ENCODE data around the gene LIMS2.

Gene LIMS2

DNA sequence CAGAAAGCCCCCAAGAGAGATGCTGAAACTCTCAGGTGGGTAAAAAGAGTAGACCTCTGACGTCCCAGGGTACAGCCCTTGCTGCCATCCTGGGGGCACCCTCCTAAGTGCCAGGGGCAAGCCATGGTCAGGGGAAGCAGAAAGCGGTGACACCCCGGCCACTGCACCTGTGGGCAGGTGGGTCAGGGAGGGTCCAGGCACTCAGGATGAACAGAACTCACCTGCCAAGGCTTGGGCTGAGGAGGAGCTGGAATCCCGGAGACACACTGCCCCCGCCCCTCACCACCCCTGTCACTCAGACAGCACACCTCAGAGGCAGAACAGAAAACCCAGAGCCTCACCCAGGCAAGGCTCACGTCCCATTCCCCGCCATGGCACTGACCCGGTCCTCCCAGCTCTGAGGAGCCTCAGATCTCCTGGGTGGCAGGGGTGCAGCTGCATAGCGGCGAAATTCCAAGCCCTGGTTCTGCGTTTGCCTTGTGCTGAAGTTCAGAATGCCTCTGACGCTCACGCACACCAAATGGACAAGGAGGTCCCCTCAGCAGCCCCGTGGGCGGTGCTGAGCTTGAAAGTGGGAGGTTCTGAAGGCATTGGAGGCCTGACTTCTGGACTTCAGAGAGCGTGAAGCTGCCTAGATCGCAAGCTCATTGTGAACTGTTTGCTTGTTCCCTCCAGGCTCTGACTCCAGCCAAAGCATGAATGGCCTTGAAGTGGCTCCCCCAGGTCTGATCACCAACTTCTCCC lies 25.1 kb downstream of the LIMS2 start:
- no peak overlapping the region for H3K27ac ChIP-seq
- TF ChIP-seq, protein P1, sequence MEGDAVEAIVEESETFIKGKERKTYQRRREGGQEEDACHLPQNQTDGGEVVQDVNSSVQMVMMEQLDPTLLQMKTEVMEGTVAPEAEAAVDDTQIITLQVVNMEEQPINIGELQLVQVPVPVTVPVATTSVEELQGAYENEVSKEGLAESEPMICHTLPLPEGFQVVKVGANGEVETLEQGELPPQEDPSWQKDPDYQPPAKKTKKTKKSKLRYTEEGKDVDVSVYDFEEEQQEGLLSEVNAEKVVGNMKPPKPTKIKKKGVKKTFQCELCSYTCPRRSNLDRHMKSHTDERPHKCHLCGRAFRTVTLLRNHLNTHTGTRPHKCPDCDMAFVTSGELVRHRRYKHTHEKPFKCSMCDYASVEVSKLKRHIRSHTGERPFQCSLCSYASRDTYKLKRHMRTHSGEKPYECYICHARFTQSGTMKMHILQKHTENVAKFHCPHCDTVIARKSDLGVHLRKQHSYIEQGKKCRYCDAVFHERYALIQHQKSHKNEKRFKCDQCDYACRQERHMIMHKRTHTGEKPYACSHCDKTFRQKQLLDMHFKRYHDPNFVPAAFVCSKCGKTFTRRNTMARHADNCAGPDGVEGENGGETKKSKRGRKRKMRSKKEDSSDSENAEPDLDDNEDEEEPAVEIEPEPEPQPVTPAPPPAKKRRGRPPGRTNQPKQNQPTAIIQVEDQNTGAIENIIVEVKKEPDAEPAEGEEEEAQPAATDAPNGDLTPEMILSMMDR (conservative IDR thresholded peaks at IDR 0.05), result peak; percentile 42

DNA sequence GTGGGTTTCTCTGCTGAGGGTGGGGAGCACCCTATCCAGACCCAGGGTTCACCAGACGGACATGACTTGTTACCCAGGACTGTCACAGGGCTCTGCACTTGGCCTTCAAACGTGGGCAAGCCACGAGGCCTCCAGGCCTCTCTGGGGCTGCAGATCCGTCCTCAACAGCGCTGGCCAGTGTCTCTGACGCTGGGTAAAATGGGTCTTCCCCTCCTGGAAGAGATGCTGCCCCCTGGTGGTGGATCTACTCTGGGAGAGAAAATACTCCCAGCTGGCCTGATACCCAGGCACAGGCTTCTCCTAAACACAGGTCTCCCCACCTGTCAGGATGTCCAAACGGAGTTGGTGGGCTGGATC lies 25.7 kb downstream of the LIMS2 start:
- peak overlapping the region; percentile 31; the same call in 1 of the 2 replicates for H3K27ac ChIP-seq
- TF ChIP-seq, protein P1 (conservative IDR thresholded peaks at IDR 0.05), result peak; percentile 89

DNA sequence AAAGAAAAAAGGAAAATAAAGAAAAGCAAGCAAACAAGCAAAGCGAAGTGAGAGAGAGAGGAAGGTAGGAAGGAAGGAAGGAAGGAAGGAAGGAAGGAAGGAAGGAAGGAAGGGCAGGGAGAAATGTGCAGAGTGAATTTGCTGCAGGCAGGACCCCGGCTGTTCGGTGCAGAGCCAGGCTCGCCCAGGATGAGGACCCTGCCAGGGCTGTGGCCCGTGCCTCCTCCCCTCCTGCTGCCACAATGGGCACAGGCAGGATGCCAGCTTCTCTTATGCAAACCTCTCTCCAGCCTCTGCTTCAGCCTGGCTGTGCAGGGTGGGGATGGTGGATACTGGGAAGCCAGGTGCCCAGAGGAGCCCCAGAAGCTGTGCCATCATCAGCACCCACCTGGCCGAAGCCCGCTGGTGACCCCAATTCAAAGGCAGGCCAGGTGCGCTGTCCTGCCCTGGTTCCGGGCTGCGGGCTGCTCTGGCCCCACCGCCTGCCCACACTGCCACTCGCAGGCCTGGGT lies 26.2 kb downstream of the LIMS2 start:
- peak overlapping the region; percentile 31; the same call in 1 of the 2 replicates for H3K27ac ChIP-seq
- TF ChIP-seq, protein P1 (conservative IDR thresholded peaks at IDR 0.05), result no peak

DNA sequence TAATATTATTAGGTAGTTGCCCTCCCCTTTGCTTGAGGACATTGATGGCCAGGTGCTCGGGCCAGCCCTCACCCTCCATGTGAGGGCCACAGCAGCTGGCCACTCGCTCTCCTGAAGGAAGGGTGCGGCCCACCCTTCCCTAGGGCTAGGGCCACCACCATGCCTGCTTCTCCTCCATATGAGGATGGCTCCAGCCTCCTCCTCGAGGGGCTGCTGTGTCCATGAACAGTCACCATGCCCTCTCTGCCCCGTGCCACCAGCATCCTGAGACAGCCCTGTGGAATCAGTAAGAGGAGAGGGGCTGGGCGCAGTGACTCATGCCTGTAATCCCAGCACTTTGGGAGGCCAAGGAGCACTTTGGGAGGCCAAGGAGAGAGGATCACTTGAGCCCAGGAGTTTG lies 27.0 kb downstream of the LIMS2 start:
- TF ChIP-seq, protein P1 (conservative IDR thresholded peaks at IDR 0.05), result no peak
- no peak overlapping the region for H3K27ac ChIP-seq

DNA sequence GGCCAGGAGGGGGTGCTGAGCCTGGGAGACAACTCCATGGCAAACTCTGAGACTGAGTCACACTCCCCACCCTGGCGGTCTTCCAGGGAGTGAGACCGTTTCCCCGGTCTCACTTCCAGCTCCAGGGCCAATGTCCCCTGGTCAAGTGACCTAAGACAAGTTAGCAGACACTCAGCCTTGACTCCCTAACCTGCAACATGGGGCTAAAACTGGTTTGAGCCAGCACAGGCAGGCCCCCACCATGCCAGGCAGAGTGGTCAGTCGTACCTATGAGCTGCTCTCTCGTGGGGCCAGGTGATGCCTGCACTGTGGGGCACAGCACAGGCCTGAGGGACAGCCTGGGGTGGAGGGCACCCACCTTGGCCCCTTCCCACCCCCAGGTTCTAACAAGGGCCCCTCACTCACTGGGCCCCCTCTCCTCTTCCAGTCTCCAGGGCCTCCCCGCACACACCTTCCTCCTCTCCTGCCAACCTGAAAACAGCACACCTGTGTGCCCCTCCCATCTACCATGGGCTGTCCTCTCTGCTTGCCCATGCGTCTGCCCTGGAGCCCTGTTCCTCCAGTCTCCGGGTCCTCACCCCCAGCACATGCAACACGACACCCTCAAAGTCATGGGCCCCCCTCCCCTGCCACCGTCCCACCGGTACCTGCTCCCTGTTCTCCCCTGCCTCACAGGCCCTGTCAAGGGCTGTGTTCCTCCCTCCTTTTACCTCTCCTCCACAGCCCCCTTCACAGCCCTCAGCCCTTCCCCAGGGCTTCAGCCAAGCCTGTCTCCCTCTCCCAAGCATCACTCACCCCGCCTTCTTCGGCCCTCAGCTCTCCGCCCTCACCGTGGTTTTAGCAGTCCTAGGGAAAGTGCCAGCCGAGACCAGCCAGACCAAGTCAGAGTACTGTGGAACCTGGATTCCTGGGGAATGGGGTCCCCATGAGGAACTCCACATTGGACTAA lies 27.8 kb downstream of the LIMS2 start:
- TF ChIP-seq, protein P1 (conservative IDR thresholded peaks at IDR 0.05), result no peak
- H3K27ac ChIP-seq, result no peak overlapping the region

DNA sequence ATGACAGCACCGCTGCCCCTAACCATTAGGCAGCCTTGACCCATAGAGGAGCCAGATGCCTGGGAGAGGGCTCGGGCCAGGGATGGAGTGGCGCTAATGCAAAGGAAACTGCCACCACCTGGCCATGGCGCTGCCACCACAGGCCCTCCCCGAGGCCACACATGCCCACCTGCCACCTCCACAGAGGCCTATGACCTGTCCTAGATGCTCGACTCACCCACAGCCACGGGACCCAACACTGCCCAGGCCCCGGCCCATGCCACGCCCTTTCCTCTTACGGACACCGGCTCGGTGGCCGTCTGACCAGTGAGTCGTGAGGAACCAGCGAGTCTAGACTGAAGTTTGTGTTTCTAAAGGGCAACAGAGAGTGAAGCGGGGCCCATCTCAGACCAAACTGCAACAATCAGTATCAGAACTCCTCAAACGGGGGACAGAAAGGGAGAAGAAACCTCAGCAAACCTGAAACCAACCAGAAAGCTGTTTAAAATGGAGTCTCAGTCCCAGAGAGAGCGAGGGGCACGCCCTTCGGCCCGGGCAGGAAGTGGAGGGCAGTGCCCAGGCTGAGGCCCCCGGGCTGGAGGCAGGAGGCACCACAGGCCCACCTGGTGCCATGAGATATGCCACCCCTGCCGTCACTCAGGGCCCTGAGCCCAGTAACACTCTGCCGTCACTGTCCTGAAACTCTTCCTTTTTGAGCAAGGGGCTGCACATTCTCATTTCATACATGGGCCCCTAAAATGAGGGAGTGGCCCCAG lies 28.7 kb downstream of the LIMS2 start:
- TF ChIP-seq, protein P1 (conservative IDR thresholded peaks at IDR 0.05), result no peak
- H3K27ac ChIP-seq, result no peak overlapping the region
